Mammary epithelial cell (primary cell): ENCODE results near the gene UGT1A4.

Source experiments
- CTCF ChIP-seq, 2 donors: IDR thresholded peaks in 1 of 2; conservative IDR thresholded peaks in 1 of 2; 2 replicates each; pipeline ENCODE4 v1.5.1; 2011 to 2012; ENCODE audit warnings: inconsistent platforms in 2 of 2, low read length in 2 of 2, mild to moderate bottlenecking in 2 of 2, control low read depth in 1 of 2, low read depth in 1 of 2; ENCODE audit not compliant: insufficient read depth in 1 of 2; ENCODE audit errors: extremely low read depth in 1 of 2
- EZH2 ChIP-seq: IDR thresholded peaks from 2 replicates; pipeline ENCODE4 v1.6.1; 2012; ENCODE audit warnings: low read length, inconsistent platforms, borderline replicate concordance

DNA sequence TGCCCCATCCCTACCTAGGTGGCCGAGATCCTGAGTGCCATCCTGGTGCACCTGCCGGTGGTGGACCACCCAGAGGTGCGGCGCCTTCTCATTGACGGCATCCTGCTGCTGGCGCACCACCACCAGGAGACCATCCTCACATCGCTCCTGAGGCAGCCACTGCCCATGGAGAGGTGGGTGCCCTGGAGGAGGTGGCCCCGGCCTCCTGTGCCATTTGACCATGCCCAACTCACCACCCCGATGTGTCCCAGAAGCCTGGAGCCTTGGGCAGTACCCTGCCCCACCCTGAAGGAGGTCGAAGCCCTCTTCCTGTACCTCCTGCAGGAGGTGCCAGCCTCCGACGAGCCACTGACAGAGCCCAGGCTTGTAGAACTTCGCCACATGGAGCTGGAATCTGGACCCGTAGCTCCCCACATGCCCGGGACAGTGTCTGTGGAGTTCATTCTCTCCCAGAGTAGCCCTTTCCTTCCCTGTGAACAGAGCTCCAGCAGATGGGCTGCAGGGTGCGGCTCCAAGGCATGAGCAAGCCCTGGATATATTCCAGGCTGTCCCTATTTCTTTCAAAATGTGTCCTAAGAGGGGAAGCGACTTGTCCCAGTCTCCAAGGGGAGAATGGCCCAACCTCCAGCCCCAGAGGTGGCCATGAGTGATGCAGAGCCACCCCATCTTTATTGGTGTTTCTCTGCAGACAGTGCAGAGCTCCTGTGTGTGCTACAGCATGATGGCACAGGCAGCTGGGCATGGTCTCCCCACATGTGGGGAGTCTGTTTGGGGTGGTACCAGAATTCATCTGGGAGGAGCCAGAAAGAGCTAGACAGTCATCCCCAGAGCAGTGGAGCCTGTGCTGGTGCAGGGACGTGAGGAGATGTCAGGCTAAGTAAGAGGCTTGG, 101.6 kb downstream of the UGT1A4 start:
- TF ChIP-seq EZH2 (no peak), CTCF (conservative IDR thresholded peaks at IDR 0.05 in 1 of 2, IDR thresholded peaks at IDR 0.05 in 1 of 2; ENCODE audit: extremely low read depth in 1 of 2, insufficient read depth in 1 of 2, low read depth in 1 of 2, low read length in 2 of 2) (no peak)
